ENCODE measurements around the gene ZAP70.

DNA sequence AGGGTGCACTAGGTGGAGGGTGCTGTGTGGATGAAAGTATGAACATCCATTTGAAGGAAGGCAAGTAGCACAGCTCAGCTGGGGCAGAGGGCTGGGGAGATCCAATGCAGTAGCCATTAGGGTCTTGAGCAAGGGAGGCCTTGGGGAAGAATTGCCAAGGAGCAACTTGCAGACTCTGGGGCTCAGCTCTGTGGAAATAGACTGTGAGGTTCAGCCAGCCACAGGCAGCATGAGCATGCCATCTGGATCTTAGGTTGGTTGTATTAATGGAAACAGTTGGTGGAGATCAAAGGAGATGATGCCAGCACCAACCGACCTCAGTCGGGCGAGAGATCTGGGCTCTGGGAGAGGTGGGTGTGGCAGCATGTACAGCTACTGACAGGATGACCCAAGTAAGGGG is 5.6 kb downstream of the ZAP70 start:
- TF ChIP-seq CTCF (IDR thresholded peaks at IDR 0.05 in 8 of 11, conservative IDR thresholded peaks at IDR 0.05 in 3 of 11) (no peak), POLR2A (IDR thresholded peaks at IDR 0.05) (no peak), POLR2AphosphoS5 (IDR thresholded peaks at IDR 0.05) (no peak)

All from spleen (tissue), 7 donors.